Measurements from ENCODE around the gene PLVAP.

Gene PLVAP

GRCh38 chr19:17319473-17320238 is 57.5 kb downstream of the PLVAP start:
- DNase-seq, result no peak

GRCh38 chr19:17318966-17319365 is 58.2 kb downstream of the PLVAP start:
- no peak for DNase-seq

GRCh38 chr19:17314007-17314593 is 63.0 kb downstream of the PLVAP start:
- no peak for DNase-seq

- no peak for DNase-seq
Measured at GRCh38 chr19:17312189-17313113, 64.7 kb downstream of the PLVAP start.

GRCh38 chr19:17311455-17312188 is 65.5 kb downstream of the PLVAP start:
- no peak for DNase-seq

GRCh38 chr19:17309965-17310461 is 67.1 kb downstream of the PLVAP start:
- no peak for DNase-seq

- DNase-seq, result peak; percentile 96
Measured at GRCh38 chr19:17309198-17309964, 67.8 kb downstream of the PLVAP start, which contains the start of gene DDA1. Gene DDA1, plus strand, starts transcription at chr19:17309563. Its CDS starts 92 bp downstream, at chr19:17309655.

GRCh38 chr19:17307876-17308377 is 69.2 kb downstream of the PLVAP start:
- DNase-seq, result no peak

GRCh38 chr19:17306285-17306714 is 70.8 kb downstream of the PLVAP start:
- DNase-seq, result no peak

- DNase-seq, result peak; percentile 92
Measured at GRCh38 chr19:17305517-17306284, 71.4 kb downstream of the PLVAP start, which contains the start of gene MRPL34. Gene MRPL34, plus strand, starts transcription at chr19:17305872. Its CDS starts 21 bp downstream, at chr19:17305893.

- DNase-seq, result no peak
Measured at GRCh38 chr19:17305216-17305516, 72.0 kb downstream of the PLVAP start.

- no peak for DNase-seq
Measured at GRCh38 chr19:17304386-17305215, 72.5 kb downstream of the PLVAP start.

- no peak for DNase-seq
Measured at GRCh38 chr19:17303940-17304267, 73.2 kb downstream of the PLVAP start.

GRCh38 chr19:17303167-17303939 is 73.8 kb downstream of the PLVAP start, which contains the start of gene ABHD8:
Gene ABHD8, minus strand, starts transcription at chr19:17303425. Its CDS starts 1,809 bp downstream, at chr19:17301616.
- DNase-seq, result peak; percentile 97

- no peak for DNase-seq
Measured at GRCh38 chr19:17302391-17303166, 74.6 kb downstream of the PLVAP start.
